ENCODE data around the gene IL20RB. TPM values are rescaled to one million over a fixed set of nuclear protein-coding genes. Genes with fewer than 3 reads are reported as not detected.
"Not testable (repeated sequence)": the region's sequence is repeated elsewhere in the genome, so short reads cannot be mapped to it uniquely, and the experiment has no call there.

IL20RB gene
- total and polyA plus RNA-seq, 2 of the 13 experiments (the other 11 are each of a cell fraction or from before 2014, with no cell fraction given), result 0.22 to 0.32 TPM

GRCh38 chr3:137013951-137014688 is 56.3 kb downstream of the IL20RB start (continued):
- TF ChIP-seq, protein P1, sequence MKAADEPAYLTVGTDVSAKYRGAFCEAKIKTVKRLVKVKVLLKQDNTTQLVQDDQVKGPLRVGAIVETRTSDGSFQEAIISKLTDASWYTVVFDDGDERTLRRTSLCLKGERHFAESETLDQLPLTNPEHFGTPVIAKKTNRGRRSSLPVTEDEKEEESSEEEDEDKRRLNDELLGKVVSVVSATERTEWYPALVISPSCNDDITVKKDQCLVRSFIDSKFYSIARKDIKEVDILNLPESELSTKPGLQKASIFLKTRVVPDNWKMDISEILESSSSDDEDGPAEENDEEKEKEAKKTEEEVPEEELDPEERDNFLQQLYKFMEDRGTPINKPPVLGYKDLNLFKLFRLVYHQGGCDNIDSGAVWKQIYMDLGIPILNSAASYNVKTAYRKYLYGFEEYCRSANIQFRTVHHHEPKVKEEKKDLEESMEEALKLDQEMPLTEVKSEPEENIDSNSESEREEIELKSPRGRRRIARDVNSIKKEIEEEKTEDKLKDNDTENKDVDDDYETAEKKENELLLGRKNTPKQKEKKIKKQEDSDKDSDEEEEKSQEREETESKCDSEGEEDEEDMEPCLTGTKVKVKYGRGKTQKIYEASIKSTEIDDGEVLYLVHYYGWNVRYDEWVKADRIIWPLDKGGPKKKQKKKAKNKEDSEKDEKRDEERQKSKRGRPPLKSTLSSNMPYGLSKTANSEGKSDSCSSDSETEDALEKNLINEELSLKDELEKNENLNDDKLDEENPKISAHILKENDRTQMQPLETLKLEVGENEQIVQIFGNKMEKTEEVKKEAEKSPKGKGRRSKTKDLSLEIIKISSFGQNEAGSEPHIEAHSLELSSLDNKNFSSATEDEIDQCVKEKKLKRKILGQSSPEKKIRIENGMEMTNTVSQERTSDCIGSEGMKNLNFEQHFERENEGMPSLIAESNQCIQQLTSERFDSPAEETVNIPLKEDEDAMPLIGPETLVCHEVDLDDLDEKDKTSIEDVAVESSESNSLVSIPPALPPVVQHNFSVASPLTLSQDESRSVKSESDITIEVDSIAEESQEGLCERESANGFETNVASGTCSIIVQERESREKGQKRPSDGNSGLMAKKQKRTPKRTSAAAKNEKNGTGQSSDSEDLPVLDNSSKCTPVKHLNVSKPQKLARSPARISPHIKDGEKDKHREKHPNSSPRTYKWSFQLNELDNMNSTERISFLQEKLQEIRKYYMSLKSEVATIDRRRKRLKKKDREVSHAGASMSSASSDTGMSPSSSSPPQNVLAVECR (CRISPR knock-in tag; IDR thresholded peaks at IDR 0.05; ENCODE audit: borderline replicate concordance), result peak; percentile 25; the same call in 1 of the 2 replicates
- TF ChIP-seq HNRNPH1 (optimal IDR thresholded peaks at IDR 0.05; ENCODE audit: low read depth, low read length) (no peak), NFE2L1 (CRISPR knock-in tag; IDR thresholded peaks at IDR 0.05; ENCODE audit: borderline replicate concordance) (no peak), KLF11 (CRISPR knock-in tag; IDR thresholded peaks at IDR 0.05) (no peak), MTERF4 (CRISPR knock-in tag; IDR thresholded peaks at IDR 0.05) (no peak), FOXP1 (IDR thresholded peaks at IDR 0.05) (no peak), FOXP1 (CRISPR knock-in tag; IDR thresholded peaks at IDR 0.05) (no peak), NAIF1 (CRISPR knock-in tag; IDR thresholded peaks at IDR 0.05; ENCODE audit: borderline replicate concordance) (no peak), RORA (CRISPR knock-in tag; IDR thresholded peaks at IDR 0.05) (no peak), AGO1 (IDR thresholded peaks at IDR 0.05; ENCODE audit: low read depth, low read length, poor library complexity, severe bottlenecking) (no peak), KDM5A (IDR thresholded peaks at IDR 0.05; ENCODE audit: borderline replicate concordance, low read length) (peak; percentile 76), ZNF790 (CRISPR knock-in tag; IDR thresholded peaks at IDR 0.05; ENCODE audit: borderline replicate concordance) (no peak)

DNA sequence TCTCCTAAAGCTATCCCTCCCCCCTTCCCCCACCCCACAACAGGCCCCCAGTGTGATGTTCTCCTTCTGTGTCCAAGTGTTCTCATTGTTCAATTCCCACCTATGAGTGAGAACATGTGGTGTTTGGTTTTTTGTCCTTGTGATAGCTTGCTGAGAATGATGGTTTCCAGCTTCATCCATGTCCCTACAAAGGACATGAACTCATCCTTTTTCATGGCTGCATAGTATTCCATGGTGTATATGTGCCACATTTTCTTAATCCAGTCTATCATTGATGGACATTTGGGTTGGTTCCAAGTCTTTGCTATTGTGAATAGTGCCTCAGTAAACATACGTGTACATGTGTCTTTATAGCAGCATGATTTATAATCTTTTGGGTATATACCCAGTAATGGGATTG is 59.5 kb downstream of the IL20RB start:
- intact Hi-C loops (cut with micrococcal nuclease; ENCODE audit: unreplicated experiment); DNase-seq (ENCODE audit: low spot score); FAIRE-seq; H4K20me1 ChIP-seq (ENCODE audit: insufficient read depth, low read length); ATAC-seq; H3K4me2 ChIP-seq (ENCODE audit: low read depth, low read length); H2AFZ ChIP-seq (ENCODE audit: low read length); H3K36me3 ChIP-seq (replicated peaks in 1 of 2; ENCODE audit: control insufficient read depth in 1 of 2, insufficient read depth in 2 of 2, low read length in 2 of 2); CTCF ChIA-PET (ENCODE audit: low intra/inter-chr PET ratio, low total read pairs); H3K27me3 ChIP-seq (ENCODE audit: control insufficient read depth in 1 of 2, insufficient read depth in 2 of 2, low read length in 2 of 2); BruUV-seq (replicated peaks); H3K27ac ChIP-seq (ENCODE audit: extremely low read length, insufficient read depth, low read length); H3K9ac ChIP-seq (ENCODE audit: insufficient read depth, low read depth, low read length); H3K9me3 ChIP-seq (ENCODE audit: low read length); H3K4me3 ChIP-seq (replicated peaks in 1 of 3; ENCODE audit: insufficient read depth in 1 of 3, low read depth in 2 of 3, low read length in 3 of 3); H3K79me2 ChIP-seq (ENCODE audit: insufficient read depth, low read length): not testable (repeated sequence)
- in situ Hi-C loops (cut with HindIII; ENCODE audit: extremely low pct_ligation_motif_present, low pct_unique_long_range_greater_than_20kb), result loop anchor here (10.0 to 25.0 kb wide), 2 partner anchors 630 to 943 kb away; no protein-coding TSS in a partner anchor
- 56% methylated on average over 1 of the region's 1 CpG for WGBS (ENCODE audit: low lambda C conversion rate)
- POLR2A ChIA-PET, result interaction anchor here (2.0 kb wide), 1 partner anchor 265 kb away, joined by 7 read pairs; the partner anchor contains the start of gene STAG1
- peaks cover 16% of the 10 kb centered on the region for H3K4me1 ChIP-seq (ENCODE audit: insufficient read depth, low read length)

Measured in HepG2 (cell line).